GM12801 (cell line): ENCODE data around the gene FEM1B.

Experiments used
- TF ChIP-seq, protein P1 (sequence below): IDR thresholded peaks from one replicate; pipeline ENCODE4 v1.5.1; 2011; ENCODE audit warnings: control low read depth; ENCODE audit not compliant: insufficient read length; ENCODE audit errors: extremely low read depth

FEM1B gene

DNA sequence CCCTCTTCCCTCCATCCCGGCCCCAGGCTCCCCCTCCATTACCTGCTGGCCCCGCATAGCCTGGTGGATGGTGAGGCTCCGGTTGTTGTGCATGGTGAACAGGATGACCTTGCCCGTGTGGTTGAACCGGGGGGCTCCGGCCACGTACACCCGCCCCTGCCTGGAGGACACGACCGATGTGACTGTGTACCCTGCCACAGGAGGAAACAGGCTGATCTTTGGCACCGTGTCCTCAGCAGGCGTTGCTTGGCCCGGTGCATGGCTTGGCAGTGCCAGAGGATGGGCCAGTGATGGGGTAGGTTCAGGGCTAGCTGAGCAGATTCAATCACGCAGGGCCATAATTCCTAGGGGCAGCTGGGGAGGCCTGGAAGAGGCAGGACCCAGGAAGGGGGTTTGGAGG is 58.1 kb downstream of the FEM1B start:
- TF ChIP-seq, protein P1, sequence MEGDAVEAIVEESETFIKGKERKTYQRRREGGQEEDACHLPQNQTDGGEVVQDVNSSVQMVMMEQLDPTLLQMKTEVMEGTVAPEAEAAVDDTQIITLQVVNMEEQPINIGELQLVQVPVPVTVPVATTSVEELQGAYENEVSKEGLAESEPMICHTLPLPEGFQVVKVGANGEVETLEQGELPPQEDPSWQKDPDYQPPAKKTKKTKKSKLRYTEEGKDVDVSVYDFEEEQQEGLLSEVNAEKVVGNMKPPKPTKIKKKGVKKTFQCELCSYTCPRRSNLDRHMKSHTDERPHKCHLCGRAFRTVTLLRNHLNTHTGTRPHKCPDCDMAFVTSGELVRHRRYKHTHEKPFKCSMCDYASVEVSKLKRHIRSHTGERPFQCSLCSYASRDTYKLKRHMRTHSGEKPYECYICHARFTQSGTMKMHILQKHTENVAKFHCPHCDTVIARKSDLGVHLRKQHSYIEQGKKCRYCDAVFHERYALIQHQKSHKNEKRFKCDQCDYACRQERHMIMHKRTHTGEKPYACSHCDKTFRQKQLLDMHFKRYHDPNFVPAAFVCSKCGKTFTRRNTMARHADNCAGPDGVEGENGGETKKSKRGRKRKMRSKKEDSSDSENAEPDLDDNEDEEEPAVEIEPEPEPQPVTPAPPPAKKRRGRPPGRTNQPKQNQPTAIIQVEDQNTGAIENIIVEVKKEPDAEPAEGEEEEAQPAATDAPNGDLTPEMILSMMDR, result no peak

DNA sequence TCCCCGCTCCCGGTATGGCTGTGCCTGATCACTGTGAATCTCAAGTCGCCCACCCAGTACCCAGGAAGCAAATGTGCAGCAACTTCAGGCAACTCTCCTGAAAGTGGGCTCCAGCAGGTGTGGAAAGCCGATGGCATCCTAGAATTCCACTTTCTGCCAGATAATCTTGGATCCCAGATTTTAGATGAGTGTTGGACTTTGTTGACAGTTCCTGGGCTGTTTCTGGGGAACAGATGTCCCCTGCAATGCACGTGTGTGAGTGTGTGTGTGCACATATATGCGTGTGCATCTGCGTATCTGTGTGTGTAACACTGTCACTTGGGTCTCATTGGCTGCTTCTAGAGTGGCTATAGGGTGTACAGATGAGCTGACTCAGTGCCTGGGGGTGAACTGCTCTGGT is 59.0 kb downstream of the FEM1B start:
- TF ChIP-seq, protein P1, result no peak

DNA sequence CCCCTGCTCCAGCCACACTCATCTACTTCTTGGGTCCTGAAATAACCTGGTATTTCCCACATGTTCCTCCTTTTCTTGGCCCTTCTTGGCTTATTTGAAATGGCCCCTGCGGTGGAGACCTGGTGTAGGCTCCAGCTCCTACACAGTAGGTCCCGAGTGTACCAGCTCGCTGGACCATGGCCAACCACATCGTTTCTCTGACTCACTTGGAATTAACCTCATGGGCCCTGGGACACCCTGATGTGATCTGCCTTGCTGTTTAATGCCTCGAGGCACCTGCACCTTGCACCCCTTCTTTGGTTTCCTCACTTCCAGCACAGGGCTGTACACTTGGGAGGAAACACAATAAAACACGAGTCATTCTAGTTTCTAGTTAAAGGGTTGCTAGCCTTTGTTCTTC is 60.3 kb downstream of the FEM1B start:
- TF ChIP-seq, protein P1, result no peak

DNA sequence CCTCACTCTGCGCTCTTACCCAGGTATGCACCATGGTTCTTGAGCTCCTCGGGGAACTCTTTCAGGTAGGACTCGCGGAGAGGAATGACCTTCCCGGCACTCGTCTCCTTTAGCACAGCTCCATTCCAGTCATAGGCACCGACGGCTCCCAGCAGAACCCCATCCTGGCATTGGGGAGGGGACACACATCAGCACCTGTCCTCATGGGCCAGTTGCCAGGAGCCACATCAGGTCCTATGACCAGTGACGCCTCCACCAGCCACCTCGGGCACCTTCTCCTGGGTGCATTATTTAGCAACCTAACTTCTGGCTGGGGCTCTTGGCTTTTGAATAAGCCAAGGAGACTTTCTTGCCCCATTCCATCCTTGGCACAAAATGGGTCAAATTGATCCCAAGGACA is 61.9 kb downstream of the FEM1B start:
- TF ChIP-seq, protein P1, result no peak

DNA sequence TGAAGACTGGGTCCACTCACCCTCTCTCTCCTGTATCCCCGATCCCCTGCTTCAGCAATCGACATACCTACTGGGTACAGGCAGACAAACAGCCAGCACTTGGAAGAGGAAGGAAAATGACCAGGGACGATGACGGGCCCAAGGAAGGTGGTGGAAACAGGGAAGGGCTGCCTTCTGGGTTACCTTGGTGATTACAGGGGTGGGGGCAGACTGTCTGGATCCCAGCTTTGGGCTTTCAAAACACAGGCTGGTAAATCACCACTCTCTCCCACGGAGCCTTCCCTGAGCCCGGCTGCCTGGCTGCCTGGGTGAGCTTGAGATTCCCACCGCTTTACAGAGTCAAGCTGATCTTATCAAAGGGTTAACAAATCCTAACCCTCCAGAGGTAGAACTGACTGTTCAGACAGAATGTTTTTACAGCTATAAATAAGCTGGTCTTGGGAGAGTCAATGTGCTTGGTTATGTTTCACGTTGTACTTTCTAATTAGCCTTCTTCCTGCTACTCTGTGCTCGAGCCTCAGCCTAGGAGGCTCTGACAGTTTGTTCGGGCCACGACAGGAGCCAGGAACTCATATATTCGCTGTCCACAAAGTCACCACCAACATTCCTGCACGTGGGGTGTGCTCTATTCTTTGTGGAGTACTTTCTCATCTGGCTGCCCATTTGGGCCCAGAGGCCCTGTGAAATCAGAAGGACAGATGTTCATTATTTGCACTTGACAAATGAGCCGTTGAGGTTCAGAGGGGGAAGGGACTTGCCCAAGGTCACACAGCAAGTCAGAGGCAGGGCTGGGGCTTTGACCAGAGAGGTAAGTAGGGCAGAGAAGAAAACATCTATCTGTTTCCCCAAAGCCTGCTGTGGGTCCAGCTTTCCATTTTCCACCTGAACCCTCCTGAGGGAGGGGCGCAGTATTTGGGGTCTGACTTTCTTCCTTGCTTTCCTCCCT is 63.5 kb downstream of the FEM1B start:
- TF ChIP-seq, protein P1, result no peak

DNA sequence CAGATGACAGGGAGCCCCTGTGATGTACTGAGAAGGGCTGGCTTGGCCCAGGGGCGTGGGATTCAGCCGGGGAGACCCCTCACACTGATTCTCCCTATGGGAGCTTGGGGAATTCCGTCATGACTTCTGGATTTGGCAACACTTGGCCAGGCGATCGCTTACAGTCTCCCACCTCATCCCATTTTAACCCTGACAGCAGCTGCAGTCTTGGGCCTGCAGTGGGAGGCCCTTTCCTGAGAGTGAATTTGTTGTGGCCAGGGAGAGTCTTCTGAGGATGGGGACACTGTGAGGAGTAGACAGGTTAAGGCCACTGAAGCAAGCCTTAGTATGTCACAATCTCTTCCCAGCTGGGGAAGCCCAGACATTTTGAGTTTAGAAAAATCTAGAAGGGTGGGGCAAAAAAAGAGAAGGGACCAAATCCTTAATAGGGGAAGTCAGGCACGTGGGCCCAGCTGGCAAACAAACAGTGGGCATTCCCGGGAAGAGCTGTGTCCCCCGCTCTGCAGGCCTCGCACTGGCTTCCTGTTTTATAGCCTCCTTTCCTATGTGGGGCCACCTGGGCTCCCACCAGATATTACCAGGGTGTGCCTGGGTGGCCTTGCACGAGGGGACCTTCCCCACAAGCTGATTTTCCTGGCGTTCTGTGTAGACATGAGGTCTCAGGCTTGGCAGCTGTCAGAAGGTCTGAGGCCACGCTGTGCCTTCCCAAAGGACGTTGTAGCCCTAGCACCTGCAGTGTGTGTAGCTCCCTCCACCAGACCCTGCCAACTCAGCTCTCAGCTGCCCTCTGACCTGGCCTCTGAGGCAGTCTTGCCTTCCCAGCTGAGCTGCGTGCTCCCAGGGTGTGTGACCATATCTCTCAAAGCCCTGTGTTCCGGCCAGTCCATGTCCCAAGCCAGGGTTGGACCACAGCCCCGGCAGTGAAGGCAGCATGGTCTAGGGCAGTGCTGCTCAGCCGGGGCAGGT is 64.5 kb downstream of the FEM1B start:
- TF ChIP-seq, protein P1, result no peak

DNA sequence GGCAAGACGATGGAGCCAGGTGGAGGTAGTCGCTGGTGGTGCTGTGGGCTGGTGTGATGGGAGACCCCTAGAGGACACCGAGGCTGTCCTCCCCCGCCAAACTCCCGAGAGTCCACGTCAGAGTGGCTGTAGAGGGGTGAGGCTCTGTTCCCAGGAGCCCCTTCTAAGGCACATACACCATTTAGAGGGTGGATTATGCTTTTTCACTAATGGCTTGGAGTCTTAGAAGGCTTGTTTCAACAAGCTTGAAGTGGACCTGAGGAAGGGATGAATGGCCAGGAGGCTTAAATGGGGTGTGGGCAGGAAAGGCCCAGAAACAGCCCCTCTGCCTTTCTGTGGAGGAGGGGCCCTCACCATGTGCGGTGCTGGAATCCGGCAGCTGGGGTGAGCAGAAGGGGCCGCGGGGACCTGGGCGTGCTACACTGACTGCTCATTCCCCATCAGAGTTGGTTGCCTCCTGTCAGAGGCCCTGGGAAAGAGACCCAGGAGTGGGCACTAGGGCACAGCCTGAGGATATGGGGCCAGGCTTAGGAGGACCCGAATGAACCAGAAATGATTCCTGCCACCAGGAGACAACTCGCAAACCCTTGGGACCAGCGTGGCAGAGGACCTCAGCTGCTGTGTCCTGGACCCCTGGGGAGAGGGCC is 66.2 kb downstream of the FEM1B start:
- TF ChIP-seq, protein P1, result no peak
